HEK293 (cell line): Measurements from ENCODE around the gene C2CD5.

ENCODE experiments used
- CTCF ChIP-seq: fragments of 450-650 bp; formaldehyde crosslinking; IDR thresholded peaks from 2 replicates; pipeline ENCODE4 v1.5.1; 2016; ENCODE audit warnings: missing biosample characterization, missing genetic modification characterization
- MZF1 ChIP-seq: fragments of 450-650 bp; formaldehyde crosslinking; IDR thresholded peaks from 2 replicates; pipeline ENCODE4 v1.5.1; 2017; ENCODE audit warnings: missing biosample characterization, missing genetic modification characterization, borderline replicate concordance
- PBX3 ChIP-seq: sonication (generic); formaldehyde crosslinking; IDR thresholded peaks from 2 replicates; pipeline ENCODE4 v1.8.1; 2022; ENCODE audit warnings: mild to moderate bottlenecking, moderate library complexity, missing genetic modification reagents
- ZNF10 ChIP-seq: fragments of 450-650 bp; formaldehyde crosslinking; IDR thresholded peaks from 2 replicates; pipeline ENCODE4 v1.5.1; 2017; ENCODE audit warnings: missing biosample characterization, missing genetic modification characterization
- ZNF146 ChIP-seq: fragments of 450-650 bp; formaldehyde crosslinking; IDR thresholded peaks from 2 replicates; pipeline ENCODE4 v1.5.1; 2016; ENCODE audit warnings: missing biosample characterization, missing genetic modification characterization
- ZNF23 ChIP-seq: fragments of 450-650 bp; formaldehyde crosslinking; IDR thresholded peaks from 2 replicates; pipeline ENCODE4 v1.5.1; 2016; ENCODE audit warnings: missing biosample characterization, missing genetic modification characterization, borderline replicate concordance
- ZNF335 ChIP-seq: fragments of 450-650 bp; formaldehyde crosslinking; conservative IDR thresholded peaks from 2 replicates; pipeline ENCODE4 v1.5.1; 2016; ENCODE audit warnings: missing biosample characterization, missing genetic modification characterization
- ZNF624 ChIP-seq: fragments of 450-650 bp; formaldehyde crosslinking; IDR thresholded peaks from 2 replicates; pipeline ENCODE4 v1.5.1; 2017; ENCODE audit warnings: missing biosample characterization, missing genetic modification characterization
- ZNF629 ChIP-seq: fragments of 450-650 bp; formaldehyde crosslinking; IDR thresholded peaks from 2 replicates; pipeline ENCODE4 v1.5.1; 2017; ENCODE audit warnings: missing biosample characterization, missing genetic modification characterization
- TF ChIP-seq, protein P1 (sequence below): fragments of 450-650 bp; formaldehyde crosslinking; optimal IDR thresholded peaks from 2 replicates; pipeline ENCODE3; 2016; ENCODE audit warnings: missing biosample characterization, mild to moderate bottlenecking, missing genetic modification characterization

DNA sequence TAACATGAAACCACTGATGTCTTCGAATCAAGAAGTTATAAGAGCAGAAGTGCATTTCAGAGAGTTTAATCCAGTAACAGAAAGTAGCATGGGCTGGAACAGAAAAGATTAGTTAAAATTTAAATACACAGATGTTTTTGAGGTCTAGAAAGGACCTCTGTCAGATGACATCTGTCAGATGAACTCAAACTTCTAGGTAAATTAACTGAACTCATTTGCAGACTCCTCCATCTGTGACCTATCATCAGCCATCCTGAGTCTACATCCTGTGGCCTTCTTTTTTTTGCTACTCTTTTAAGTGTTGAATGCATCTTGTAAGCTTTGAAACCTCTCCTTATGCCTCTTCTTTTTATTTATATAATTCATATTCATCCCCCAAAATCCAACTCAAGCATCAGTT is 53.3 kb downstream of the C2CD5 start:
- no peak for TF ChIP-seq CTCF (tag by site-specific recombination)
- no peak for TF ChIP-seq ZNF10 (tag by site-specific recombination)
- no peak for TF ChIP-seq ZNF629 (tag by site-specific recombination)
- no peak for TF ChIP-seq ZNF624 (tag by site-specific recombination)
- no peak for TF ChIP-seq ZNF146 (tag by site-specific recombination)
- TF ChIP-seq MZF1 (tag by site-specific recombination) = no peak
- TF ChIP-seq PBX3 (CRISPR knock-in tag) = no peak
- TF ChIP-seq, protein P1, sequence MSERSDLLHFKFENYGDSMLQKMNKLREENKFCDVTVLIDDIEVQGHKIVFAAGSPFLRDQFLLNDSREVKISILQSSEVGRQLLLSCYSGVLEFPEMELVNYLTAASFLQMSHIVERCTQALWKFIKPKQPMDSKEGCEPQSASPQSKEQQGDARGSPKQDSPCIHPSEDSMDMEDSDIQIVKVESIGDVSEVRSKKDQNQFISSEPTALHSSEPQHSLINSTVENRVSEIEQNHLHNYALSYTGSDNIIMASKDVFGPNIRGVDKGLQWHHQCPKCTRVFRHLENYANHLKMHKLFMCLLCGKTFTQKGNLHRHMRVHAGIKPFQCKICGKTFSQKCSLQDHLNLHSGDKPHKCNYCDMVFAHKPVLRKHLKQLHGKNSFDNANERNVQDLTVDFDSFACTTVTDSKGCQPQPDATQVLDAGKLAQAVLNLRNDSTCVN = no peak
- no peak for TF ChIP-seq ZNF23
- TF ChIP-seq ZNF335 = no peak
